GM12878 (cell line): ENCODE results near the gene ORMDL1. TPM values are rescaled to one million over a fixed set of nuclear protein-coding genes. Genes with fewer than 3 reads are reported as not detected.

Experiments used
- ATAC-seq: fragments of 200-7000 bp; cut with Tn5 transposase; 3 replicates; pipeline ENCODE4 v1.9.1; 2020; ENCODE audit warnings: mild to moderate bottlenecking, moderate library complexity
- BruUV-seq: library from RNA; stranded (reverse); fragments of 400-500 nt; replicated peaks from 2 replicates; lab custom pipeline; 2021; lab: Mats Ljungman, UMichigan
- CTCF ChIA-PET: fragments of 300-600 bp; sonication (Branson Sonifier 250); formaldehyde crosslinking; extraction: SDS; loops from one replicate; lab custom pipeline; 2021; ENCODE audit warnings: inconsistent platforms; lab: Yijun Ruan, JAX
- POLR2A ChIA-PET: fragments of 350-600 bp; formaldehyde crosslinking; extraction: SDS; loops from one replicate; lab custom pipeline; 2021; ENCODE audit warnings: inconsistent platforms; lab: Charles Lee
- RAD21 ChIA-PET: fragments of 300-600 bp; sonication (Branson Sonifier 250); formaldehyde crosslinking; loops from one replicate; lab custom pipeline; 2023; ENCODE audit warnings: antibody characterized with exemption; ENCODE audit not compliant: unreplicated experiment; lab: Charles Lee
- SMC1A ChIA-PET: fragments of 300-600 bp; sonication (Branson Sonifier 250); formaldehyde crosslinking; loops from one replicate; lab custom pipeline; 2023; ENCODE audit not compliant: unreplicated experiment, uncharacterized antibody; lab: Charles Lee
- DNase-seq: peaks from one replicate; pipeline ENCODE4 v3.0.0-alpha.2; 2011; ENCODE audit warnings: low read depth, low spot score
- FAIRE-seq: peaks from 3 replicates; lab custom pipeline; 2011; peaks lifted over from hg19 to GRCh38; lab: Jason Lieb, UNC
- H2AFZ ChIP-seq: 2 replicates; pipeline ENCODE4 v1.6.0; 2011; ENCODE audit warnings: low read depth, low read length, control low read depth; ENCODE audit not compliant: control insufficient read depth
- H3K27ac ChIP-seq: 2 replicates; pipeline ENCODE4 v1.5.1; 2011; ENCODE audit warnings: control low read depth; ENCODE audit not compliant: control insufficient read depth, insufficient read depth
- H3K27me3 ChIP-seq, 2 experiments: replicated peaks in 1 of 2; 2 replicates each; pipeline versions ENCODE4 v1.6.0 to v1.6.1; 2011; ENCODE audit warnings: low read length in 1 of 2; ENCODE audit not compliant: control insufficient read depth in 2 of 2, insufficient read depth in 2 of 2
- H3K36me3 ChIP-seq, 2 experiments: 2 replicates each; pipeline ENCODE4 v1.5.1; 2011; ENCODE audit warnings: low read length in 1 of 2; ENCODE audit not compliant: control insufficient read depth in 2 of 2, insufficient read depth in 2 of 2
- H3K4me1 ChIP-seq: 2 replicates; pipeline ENCODE4 v1.6.1; 2011; ENCODE audit warnings: mild to moderate bottlenecking, low read length, moderate library complexity, mixed read lengths; ENCODE audit not compliant: control insufficient read depth, insufficient read depth
- H3K4me2 ChIP-seq: 2 replicates; pipeline ENCODE4 v1.6.0; 2011; ENCODE audit warnings: control low read depth; ENCODE audit not compliant: control insufficient read depth, insufficient read depth
- H3K4me3 ChIP-seq: fragments of 200-600 bp; sonication (generic); 2 replicates; pipeline ENCODE4 v1.5.1; 2016
- H3K79me2 ChIP-seq: 2 replicates; pipeline ENCODE4 v1.6.0; 2011; ENCODE audit warnings: low read length; ENCODE audit not compliant: control insufficient read depth, insufficient read depth
- H3K9ac ChIP-seq: 2 replicates; pipeline ENCODE4 v1.8.0; 2011; ENCODE audit warnings: low read length, control low read depth, mixed read lengths; ENCODE audit not compliant: control insufficient read depth, insufficient read depth
- H3K9me3 ChIP-seq: replicated peaks from 3 replicates; pipeline ENCODE4 v1.5.1; 2011; ENCODE audit warnings: mild to moderate bottlenecking, low read length; ENCODE audit not compliant: control insufficient read depth, insufficient read depth
- H4K20me1 ChIP-seq: 2 replicates; pipeline ENCODE4 v1.6.0; 2011; ENCODE audit not compliant: control insufficient read depth, insufficient read depth
- CBFB ChIP-seq: IDR thresholded peaks from 2 replicates; pipeline ENCODE4 v1.6.1; 2016; ENCODE audit warnings: antibody characterized with exemption, low read depth
- FOXM1 ChIP-seq: IDR thresholded peaks from 2 replicates; pipeline ENCODE4 v1.6.1; 2012; ENCODE audit warnings: low read depth, mild to moderate bottlenecking, inconsistent platforms, low read length, moderate library complexity
- HDAC6 ChIP-seq: fragments of 200-600 bp; sonication (generic); IDR thresholded peaks from one replicate; pipeline ENCODE4 v1.8.0; 2017; ENCODE audit warnings: antibody characterized with exemption; ENCODE audit not compliant: unreplicated experiment
- IKZF1 ChIP-seq: fragments of 450-650 bp; conservative IDR thresholded peaks from 2 replicates; pipeline ENCODE4 v1.6.1; 2017; ENCODE audit warnings: antibody characterized with exemption, mild to moderate bottlenecking
- KLF5 ChIP-seq: fragments of 450-650 bp; IDR thresholded peaks from 2 replicates; pipeline ENCODE4 v1.6.1; 2014; ENCODE audit warnings: mild to moderate bottlenecking; ENCODE audit not compliant: partially characterized antibody
- MYB ChIP-seq: fragments of 150-350 bp; IDR thresholded peaks from 2 replicates; pipeline ENCODE4 v1.6.1; 2014; ENCODE audit warnings: mild to moderate bottlenecking, low read depth, low read length, borderline replicate concordance
- NFXL1 ChIP-seq: fragments of 450-650 bp; IDR thresholded peaks from 2 replicates; pipeline ENCODE4 v1.6.1; 2017; ENCODE audit warnings: antibody characterized with exemption, mild to moderate bottlenecking, borderline replicate concordance
- RAD21 ChIP-seq: IDR thresholded peaks from 2 replicates; pipeline ENCODE4 v1.6.1; 2011; ENCODE audit warnings: mild to moderate bottlenecking, low read depth, low read length, moderate library complexity; ENCODE audit not compliant: insufficient read depth
- RBBP5 ChIP-seq: fragments of 200-600 bp; sonication (generic); conservative IDR thresholded peaks from 2 replicates; pipeline ENCODE4 v1.6.1; 2016
- RELA ChIP-seq: fragments of 450-650 bp; IDR thresholded peaks from 2 replicates; pipeline ENCODE4 v1.8.0; 2014; ENCODE audit warnings: borderline replicate concordance; ENCODE audit not compliant: partially characterized antibody
- YY1 ChIP-seq: IDR thresholded peaks from 2 replicates; pipeline ENCODE4 v1.6.1; 2011; ENCODE audit warnings: low read depth, mild to moderate bottlenecking, low read length
- WGBS: methylation state at CpG from one replicate; pipeline ENCODE4 v1.1.6; 2016; ENCODE audit warnings: low lambda C conversion rate; ENCODE audit not compliant: insufficient replicate concordance, insufficient coverage; ENCODE audit errors: missing lambda C conversion rate; 5-methylcytosine and 5-hydroxymethylcytosine counted together
- in situ Hi-C: fragments of 300-500 bp; cut with MboI; formaldehyde crosslinking; loops from 9 replicates; pipeline ENCODE4 v1.14.3; 2018; ENCODE audit warnings: mixed read lengths
- intact Hi-C: fragments of 100-400 bp; cut with micrococcal nuclease; formaldehyde crosslinking; loops from one replicate; pipeline ENCODE4 v1.14.2; 2022; ENCODE audit not compliant: unreplicated experiment
- polyA plus RNA-seq, 11 experiments: library from polyadenylated mRNA; depleted of rRNA in 4 of 11; unstranded in 6 of 11; stranded (reverse) in 5 of 11; fragments of >200 nt; fragmentation: Nextera tagmentation in 4 of 11; fragmentation: Illumina TruSeq in 1 of 11; extraction: Ambion mirVana in 4 of 11; extraction: Trizol in 1 of 11; gene quantifications; 1 replicate in 1 of 11; 2 replicates in 10 of 11; pipeline versions ENCODE4 v1.2.1 to v1.2.3, GENCODE V29; 2011 to 2016; ENCODE audit warnings: inconsistent platforms in 2 of 11, missing spikeins in 2 of 11, low read depth in 1 of 11
- total RNA-seq, 4 experiments: library from RNA; depleted of rRNA in 3 of 4; stranded (reverse); fragments of >200 nt in 3 of 4; fragmentation: Illumina TruSeq in 1 of 4; extraction: Trizol in 1 of 4; gene quantifications; 2 replicates each; pipeline versions ENCODE4 v1.2.1 to v1.2.3, GENCODE V29; 2013 to 2021
- TF ChIP-seq, protein P1 (sequence below): fragments of 450-650 bp; IDR thresholded peaks from 2 replicates; pipeline ENCODE4 v1.6.1; 2017; ENCODE audit warnings: mild to moderate bottlenecking, moderate library complexity
- TF ChIP-seq, protein P2 (sequence below): fragments of 150-350 bp; IDR thresholded peaks from 2 replicates; pipeline ENCODE4 v1.6.1; 2014; ENCODE audit warnings: mild to moderate bottlenecking, low read depth, low read length
- TF ChIP-seq, protein P3 (sequence below): IDR thresholded peaks from 2 replicates; pipeline ENCODE4 v1.6.1; 2011; ENCODE audit warnings: low read depth, mild to moderate bottlenecking, low read length, moderate library complexity, borderline replicate concordance; ENCODE audit errors: extremely low read depth
- TF ChIP-seq, protein P4 (sequence below): fragments of 450-650 bp; IDR thresholded peaks from 2 replicates; pipeline ENCODE4 v1.6.1; 2017; ENCODE audit warnings: borderline replicate concordance
- TF ChIP-seq, protein P5 (sequence below): IDR thresholded peaks from 2 replicates; pipeline ENCODE4 v1.6.1; 2011; ENCODE audit warnings: low read depth, low read length, improper control_type of control experiment, borderline replicate concordance

Gene ORMDL1
- total and polyA plus RNA-seq, 10 of the 15 experiments (the other 5 are each of a cell fraction or from before 2014, with no cell fraction given): 62.6 to 161 (median 95.7) TPM

DNA sequence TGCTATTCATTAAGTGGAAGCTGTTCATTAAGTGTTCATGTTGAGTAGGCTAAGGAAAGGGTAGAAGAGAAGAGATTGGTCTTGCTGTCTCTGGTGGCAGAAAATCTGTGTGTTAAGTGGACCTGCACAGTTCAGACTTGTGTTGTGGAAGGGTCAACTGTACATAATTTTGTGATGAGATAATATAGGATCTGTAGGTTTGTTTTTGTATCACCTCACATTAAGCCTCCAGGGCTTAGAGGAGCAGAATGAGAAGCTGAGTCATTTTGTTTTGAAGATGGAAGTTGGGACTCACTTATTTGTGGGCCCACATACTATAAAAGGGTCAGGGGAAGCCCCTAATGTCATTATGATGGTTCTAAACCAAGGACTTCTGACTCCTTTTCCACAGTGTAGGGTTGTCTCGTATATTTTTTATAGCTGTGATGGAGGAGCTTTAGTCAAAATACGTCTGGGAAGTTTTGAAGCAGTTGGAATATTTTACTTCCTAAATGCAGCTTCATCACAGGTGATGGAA is 18.3 kb upstream of the ORMDL1 start:
- in situ Hi-C loops (no loop called here), intact Hi-C loops (no loop called here)
- no peak overlapping the region for H3K9ac ChIP-seq
- H3K79me2 ChIP-seq: peaks cover 1% of the 10 kb centered on the region
- TF ChIP-seq CBFB: no peak
- no peak for TF ChIP-seq RAD21
- TF ChIP-seq NFXL1: no peak
- TF ChIP-seq, protein P1, sequence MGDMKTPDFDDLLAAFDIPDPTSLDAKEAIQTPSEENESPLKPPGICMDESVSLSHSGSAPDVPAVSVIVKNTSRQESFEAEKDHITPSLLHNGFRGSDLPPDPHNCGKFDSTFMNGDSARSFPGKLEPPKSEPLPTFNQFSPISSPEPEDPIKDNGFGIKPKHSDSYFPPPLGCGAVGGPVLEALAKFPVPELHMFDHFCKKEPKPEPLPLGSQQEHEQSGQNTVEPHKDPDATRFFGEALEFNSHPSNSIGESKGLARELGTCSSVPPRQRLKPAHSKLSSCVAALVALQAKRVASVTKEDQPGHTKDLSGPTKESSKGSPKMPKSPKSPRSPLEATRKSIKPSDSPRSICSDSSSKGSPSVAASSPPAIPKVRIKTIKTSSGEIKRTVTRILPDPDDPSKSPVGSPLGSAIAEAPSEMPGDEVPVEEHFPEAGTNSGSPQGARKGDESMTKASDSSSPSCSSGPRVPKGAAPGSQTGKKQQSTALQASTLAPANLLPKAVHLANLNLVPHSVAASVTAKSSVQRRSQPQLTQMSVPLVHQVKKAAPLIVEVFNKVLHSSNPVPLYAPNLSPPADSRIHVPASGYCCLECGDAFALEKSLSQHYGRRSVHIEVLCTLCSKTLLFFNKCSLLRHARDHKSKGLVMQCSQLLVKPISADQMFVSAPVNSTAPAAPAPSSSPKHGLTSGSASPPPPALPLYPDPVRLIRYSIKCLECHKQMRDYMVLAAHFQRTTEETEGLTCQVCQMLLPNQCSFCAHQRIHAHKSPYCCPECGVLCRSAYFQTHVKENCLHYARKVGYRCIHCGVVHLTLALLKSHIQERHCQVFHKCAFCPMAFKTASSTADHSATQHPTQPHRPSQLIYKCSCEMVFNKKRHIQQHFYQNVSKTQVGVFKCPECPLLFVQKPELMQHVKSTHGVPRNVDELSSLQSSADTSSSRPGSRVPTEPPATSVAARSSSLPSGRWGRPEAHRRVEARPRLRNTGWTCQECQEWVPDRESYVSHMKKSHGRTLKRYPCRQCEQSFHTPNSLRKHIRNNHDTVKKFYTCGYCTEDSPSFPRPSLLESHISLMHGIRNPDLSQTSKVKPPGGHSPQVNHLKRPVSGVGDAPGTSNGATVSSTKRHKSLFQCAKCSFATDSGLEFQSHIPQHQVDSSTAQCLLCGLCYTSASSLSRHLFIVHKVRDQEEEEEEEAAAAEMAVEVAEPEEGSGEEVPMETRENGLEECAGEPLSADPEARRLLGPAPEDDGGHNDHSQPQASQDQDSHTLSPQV: no peak
- TF ChIP-seq RELA: no peak
- no peak for TF ChIP-seq HDAC6
- TF ChIP-seq YY1: no peak
- TF ChIP-seq MYB: no peak
- TF ChIP-seq, protein P2, sequence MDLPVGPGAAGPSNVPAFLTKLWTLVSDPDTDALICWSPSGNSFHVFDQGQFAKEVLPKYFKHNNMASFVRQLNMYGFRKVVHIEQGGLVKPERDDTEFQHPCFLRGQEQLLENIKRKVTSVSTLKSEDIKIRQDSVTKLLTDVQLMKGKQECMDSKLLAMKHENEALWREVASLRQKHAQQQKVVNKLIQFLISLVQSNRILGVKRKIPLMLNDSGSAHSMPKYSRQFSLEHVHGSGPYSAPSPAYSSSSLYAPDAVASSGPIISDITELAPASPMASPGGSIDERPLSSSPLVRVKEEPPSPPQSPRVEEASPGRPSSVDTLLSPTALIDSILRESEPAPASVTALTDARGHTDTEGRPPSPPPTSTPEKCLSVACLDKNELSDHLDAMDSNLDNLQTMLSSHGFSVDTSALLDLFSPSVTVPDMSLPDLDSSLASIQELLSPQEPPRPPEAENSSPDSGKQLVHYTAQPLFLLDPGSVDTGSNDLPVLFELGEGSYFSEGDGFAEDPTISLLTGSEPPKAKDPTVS: no peak
- TF ChIP-seq, protein P3, sequence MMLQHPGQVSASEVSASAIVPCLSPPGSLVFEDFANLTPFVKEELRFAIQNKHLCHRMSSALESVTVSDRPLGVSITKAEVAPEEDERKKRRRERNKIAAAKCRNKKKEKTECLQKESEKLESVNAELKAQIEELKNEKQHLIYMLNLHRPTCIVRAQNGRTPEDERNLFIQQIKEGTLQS: no peak
- TF ChIP-seq IKZF1: no peak
- TF ChIP-seq, protein P4, sequence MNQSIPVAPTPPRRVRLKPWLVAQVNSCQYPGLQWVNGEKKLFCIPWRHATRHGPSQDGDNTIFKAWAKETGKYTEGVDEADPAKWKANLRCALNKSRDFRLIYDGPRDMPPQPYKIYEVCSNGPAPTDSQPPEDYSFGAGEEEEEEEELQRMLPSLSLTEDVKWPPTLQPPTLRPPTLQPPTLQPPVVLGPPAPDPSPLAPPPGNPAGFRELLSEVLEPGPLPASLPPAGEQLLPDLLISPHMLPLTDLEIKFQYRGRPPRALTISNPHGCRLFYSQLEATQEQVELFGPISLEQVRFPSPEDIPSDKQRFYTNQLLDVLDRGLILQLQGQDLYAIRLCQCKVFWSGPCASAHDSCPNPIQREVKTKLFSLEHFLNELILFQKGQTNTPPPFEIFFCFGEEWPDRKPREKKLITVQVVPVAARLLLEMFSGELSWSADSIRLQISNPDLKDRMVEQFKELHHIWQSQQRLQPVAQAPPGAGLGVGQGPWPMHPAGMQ: no peak
- no peak for TF ChIP-seq RBBP5
- TF ChIP-seq KLF5: no peak
- TF ChIP-seq, protein P5, sequence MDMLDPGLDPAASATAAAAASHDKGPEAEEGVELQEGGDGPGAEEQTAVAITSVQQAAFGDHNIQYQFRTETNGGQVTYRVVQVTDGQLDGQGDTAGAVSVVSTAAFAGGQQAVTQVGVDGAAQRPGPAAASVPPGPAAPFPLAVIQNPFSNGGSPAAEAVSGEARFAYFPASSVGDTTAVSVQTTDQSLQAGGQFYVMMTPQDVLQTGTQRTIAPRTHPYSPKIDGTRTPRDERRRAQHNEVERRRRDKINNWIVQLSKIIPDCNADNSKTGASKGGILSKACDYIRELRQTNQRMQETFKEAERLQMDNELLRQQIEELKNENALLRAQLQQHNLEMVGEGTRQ: no peak
- no peak for TF ChIP-seq FOXM1
- no peaks in the 10 kb centered on the region for H3K9me3 ChIP-seq
- no peaks in the 10 kb centered on the region for H4K20me1 ChIP-seq
- no peak overlapping the region for H3K4me3 ChIP-seq
- H3K36me3 ChIP-seq: peaks cover 3 to 21% of the 10 kb centered on the region in 2 experiments; a peak in 1 of 4 replicates
- no peak for DNase-seq
- no peak overlapping the region for H3K27ac ChIP-seq
- ChIA-PET SMC1A (interaction anchor here (0.7 to 1.1 kb wide), 2 partner anchors 47 to 142 kb away, joined by 3 read pairs; no protein-coding TSS in a partner anchor), CTCF (no interaction called here), POLR2A (no interaction called here), RAD21 (no interaction called here)
- 91% methylated on average over 2 of the region's 2 CpGs for WGBS
- no TSS peak for BruUV-seq
- H3K4me1 ChIP-seq: no peaks in the 10 kb centered on the region
- no peak overlapping the region for H3K4me2 ChIP-seq
- FAIRE-seq: no peak
- no peak overlapping the region for H2AFZ ChIP-seq
- no peak; the same call in 2 of the 3 replicates for ATAC-seq
- no peaks in the 10 kb centered on the region for H3K27me3 ChIP-seq
